A172 (cell line): Measurements from ENCODE around the gene GIPC3. TPM values are rescaled to one million over a fixed set of nuclear protein-coding genes. Genes with fewer than 3 reads are reported as not detected.
A peak's percentile ranks its signal among the peaks of the same experiment; 100 is the strongest.

ENCODE experiments used
- DNase-seq: peaks from one replicate; pipeline ENCODE4 v3.0.0-alpha.2; 2015; ENCODE audit warnings: low spot score
- total RNA-seq: library from RNA; depleted of rRNA; stranded (reverse); fragments of >200 nt; shearing (Covaris generic); gene quantifications from 2 replicates; pipeline ENCODE4 v1.2.3, GENCODE V29; 2014

The GIPC3 gene
- total RNA-seq, 1 experiment from 2014 or later = not detected

DNA sequence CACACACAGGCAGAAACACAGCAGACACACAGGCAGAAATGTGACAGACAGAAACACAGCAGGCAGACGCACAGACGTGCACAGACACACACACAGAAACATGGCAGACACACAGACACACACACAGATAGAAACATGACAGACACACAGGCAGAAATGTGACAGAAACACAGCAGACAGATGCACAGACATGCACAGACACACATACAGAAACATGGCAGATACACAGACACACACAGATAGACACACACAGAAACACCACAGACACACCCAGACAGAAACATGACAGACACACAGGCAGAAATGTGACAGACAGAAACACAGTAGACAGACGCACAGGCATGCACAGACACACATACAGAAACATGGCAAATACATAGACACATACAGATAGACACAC lies 20.1 kb downstream of the GIPC3 start:
- DNase-seq = no peak

DNA sequence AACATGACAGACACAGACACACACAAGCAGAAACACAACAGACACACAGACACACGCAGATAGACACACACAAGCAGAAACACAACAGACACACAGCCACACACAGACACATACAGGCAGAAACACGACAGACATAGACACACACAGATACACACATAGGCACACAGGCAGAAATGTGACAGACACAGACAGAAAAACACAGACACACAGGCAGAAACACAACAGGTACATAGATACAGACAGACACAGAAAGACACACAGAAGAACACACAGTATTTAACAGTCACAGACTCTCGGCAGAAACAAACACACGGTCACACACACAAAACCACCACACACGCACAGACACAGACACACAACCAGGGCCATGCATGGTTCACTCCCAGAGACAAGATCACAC lies 20.5 kb downstream of the GIPC3 start:
- no peak for DNase-seq

DNA sequence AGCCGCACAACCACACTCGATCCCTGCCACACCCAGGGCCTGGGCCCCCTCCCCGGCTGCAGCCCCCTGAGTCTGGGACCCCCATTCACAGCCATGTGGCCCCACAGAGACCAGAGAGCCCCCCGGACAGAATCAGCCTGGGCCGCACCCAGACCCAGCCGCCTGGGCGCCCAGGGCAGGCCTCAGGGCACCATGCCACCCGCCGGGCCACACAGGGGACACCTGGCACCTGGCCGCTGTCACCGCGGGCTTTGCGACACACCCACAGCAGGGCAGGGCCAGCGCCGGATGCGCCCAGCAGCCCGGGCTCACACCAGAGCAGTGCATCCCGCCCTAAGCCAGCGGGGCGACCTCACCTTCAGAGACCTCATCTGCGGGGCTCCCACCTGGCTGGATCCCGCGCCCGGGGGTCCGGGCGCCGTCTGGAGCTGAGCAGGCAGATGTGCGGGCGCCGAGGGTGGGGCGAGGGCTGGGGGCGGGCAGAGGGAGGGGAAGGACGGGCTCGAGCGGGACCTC lies 21.0 kb downstream of the GIPC3 start:
- DNase-seq = peak; percentile 28

DNA sequence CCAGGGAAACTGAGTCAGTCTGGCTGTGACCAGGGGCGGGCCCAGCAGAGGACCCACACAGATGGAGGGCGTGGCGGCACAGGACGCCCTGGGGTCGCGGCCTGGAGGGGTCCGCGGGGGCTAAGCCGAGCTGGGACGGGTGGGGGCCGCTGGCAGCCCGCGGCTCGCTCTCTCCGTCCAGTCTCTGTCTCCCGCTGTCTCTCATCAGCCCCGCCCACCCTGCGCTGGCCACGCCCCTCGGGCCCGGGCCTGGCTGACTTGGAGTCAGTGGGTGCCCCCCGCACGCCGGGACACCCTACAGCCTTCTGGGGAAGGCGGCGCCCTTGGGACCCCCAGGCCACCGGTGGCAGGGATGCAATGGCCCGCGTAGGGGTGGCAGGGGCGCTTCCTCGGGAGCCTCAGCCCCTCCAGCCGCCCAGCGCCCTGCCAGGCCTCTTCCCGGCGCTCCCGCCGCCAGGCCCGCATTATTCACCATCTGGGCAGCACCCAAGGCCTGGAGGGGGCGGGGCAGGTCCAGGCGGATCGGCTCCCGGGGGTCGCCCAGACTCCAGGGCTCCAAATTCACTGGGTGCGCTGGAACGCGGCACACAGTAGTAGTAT lies 21.5 kb downstream of the GIPC3 start, which contains the start of gene TBXA2R:
Gene TBXA2R (minus strand): TSS at position 186 of the 600 bp plus-strand sequence. CDS start 6,241 bp downstream, outside the sequence.
- DNase-seq = peak; percentile 67

DNA sequence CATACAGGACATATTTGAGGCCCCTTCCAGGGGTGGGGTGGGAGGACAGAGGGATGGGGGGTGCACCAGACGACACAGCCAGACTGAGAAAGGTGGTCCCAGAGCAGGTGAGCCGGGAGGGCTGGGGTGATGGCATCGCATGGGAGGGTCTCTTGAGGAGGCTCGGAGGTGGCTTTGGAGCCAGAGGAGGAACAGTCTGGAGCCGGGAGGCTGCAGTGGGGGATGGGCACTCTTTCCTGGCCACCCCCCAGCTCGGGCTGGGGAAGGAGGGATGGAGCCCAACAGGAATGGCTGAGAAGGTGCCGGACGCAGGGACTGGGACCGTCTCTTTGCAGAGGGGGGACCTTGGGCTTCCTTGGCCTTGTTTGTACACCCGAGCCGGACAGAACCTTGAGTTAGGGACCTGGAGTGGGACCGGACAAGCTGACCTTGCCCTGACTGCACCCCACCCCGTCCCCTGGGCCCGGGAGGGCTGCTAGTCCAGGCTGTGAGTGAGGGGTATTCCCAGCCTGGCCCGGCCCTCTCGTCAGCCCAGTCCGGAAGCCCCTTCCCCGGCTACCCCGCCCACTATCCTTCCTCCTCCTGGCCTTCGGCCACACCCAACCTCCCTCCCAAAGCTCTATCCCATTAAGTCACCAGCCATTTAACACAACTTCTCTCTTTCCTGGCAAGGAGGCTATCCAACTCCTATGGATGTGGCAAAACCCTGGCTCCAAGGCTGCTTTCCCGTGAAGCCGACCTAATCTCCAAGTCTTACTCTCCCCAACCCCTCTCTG lies 22.2 kb downstream of the GIPC3 start:
- peak; percentile 79 for DNase-seq

DNA sequence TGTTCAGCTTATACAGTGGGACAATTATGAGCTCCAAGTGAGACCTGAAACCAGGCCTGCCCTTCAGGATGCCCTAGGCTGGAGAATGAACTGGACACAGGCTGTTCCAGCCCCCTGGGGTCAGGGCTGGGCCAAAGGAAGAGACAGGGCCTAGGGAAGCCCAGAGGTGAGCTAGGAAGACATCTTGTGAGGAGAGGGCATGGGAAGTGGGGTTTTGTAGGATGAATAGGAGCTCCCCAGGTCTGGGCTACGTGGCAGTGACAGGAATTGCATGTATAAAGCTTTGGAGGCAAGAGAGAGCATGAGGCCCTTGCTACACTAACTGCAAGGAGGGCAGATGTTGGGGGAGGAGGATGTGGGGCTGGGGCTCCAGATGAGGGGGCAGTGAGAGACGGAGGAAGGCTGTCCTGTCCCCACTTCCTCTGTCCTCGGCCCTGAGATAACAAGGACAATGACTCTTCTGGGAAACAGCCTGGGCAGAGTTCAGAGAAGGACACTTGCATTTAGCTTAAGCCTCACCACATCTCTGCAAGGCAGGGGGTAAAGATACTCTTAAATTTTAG lies 22.9 kb downstream of the GIPC3 start:
- no peak for DNase-seq

DNA sequence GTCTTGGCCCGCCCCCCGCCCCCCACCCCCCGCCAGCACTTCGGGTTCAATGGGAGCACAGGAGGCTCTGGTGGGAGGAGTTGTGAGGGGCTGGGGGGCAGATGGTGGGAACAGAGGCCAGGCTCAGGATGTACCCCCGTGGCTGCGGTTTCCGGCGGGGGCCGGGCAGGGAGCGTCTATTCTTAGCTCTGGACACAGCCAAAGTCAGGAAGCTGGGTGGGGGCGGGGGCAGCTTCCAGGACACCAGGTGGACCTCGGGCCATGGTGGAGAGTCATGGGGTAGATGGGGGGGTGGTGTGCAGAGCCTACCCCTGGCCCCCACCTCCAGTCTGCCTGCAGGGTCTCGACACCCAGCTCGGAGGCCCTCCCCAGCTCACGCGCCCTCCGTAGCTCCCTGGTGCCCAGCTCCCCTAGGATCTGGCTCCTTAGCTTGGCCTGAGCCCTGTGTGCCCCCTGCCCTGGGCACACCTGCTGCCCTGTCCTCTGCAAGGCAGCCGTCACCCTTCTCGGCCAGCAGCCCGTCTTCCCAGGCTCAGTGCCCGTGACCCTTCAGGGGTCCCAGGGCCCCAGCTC lies 23.6 kb downstream of the GIPC3 start:
- DNase-seq = peak; percentile 78

DNA sequence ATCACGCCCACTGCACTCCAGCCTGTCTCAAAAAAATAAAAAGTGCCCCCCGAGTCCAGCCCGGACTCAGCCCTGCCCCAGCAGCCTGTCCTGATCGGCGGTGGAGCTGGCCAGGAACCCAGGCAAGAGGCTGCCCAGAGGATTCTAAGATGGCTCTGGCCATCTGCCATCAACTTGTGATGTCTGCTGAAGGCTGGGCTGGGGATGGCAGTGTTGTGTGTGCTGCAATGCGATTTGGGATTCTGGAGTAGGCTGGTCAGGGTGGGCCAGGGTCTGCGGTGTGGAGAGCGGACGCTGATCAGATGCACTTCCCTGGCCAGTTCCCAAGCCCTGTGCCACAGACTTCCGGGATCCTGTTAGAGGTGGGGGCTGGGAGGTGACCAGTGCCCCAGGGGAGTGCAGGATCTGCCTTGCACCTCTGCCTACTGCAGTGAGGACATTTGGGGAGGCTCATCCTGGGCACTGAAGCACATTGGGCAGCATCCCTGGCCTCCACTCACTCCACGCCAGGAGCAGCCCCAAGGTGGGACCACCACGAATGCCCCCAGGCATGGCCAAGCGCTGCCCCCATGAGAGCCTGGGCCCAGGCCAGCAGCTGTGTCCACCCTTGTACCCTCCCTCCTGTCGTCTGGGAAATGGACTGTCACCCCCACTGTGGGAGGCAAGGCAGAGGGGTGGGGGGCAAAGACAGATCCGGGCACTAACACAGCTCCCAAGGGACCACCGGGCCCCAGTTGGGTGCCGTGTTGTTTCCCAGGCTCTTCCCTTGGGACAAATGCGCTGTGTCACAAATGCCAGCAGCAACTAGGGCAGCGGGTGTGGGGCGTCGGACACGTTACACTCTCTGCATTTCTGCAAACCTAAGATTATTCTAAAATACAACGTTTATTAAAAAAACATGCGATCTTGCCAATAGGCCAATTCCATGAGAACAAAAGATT lies 24.8 kb downstream of the GIPC3 start:
- peak; percentile 29 for DNase-seq

DNA sequence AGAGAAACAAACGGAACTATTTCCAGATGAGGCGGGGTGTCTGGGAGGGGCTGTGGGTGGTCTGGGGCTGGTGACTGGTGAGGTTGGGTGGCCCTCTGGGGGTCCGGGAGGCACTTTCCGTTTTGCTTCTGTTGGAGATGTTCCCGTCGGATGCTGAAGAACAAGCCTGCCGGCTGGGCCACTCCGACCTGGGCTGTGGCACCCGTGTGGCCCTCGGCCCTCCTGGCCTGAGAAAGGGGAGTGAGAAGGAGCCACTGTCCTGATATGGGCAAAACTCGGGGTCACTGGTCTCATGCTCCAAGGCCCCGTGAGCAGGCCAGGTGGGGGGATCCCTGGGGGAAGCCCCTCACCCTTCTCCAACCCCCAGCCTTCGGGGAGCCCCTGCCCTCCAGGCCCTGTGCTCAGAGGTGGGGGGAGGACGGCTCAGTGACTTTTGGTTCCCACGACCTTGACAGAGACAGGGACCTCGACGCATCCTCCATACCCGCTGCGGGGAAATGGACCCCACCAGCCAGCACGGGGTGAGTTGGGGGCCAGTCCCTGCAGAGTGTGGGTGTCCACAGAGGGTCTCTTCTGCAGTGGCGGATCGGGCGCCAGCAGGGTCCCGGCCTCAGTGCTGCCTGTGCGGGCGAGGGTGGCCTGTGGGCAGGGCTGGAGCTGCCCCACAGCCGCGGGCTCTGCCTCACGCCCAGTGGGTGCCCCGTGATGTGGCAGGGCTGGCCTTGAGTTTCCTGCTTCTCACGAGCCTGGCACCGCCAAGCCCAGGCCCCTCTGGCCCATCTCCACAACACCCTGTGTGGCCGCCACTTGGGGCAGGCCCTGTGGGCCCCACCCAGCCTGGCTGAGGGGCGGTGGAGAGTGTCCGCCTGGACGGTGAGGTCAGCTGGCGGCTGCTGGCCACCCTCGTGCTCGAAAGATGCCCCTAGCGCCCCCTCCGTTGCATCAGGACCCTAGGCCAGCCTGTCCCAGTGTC lies 25.8 kb downstream of the GIPC3 start:
- DNase-seq = no peak

DNA sequence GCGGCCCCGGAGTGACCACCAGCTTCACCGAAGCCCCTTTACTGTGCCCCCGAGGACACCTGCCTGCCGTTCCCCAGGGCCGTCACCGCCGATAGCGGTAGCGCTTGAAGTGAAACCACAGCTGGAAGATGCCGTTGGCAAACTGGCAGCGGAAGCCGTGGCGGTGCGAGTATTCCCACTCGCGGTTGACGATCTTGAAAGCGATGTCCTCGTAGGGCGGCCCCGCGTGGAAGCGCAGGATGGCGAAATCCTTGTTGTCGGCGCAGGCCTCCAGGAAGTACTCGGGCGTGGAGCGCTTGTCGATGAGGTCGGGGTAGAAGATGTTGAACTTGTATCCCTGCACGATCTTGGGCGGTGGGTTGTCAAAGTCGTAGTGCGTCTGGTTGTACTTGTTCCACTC lies 26.6 kb downstream of the GIPC3 start:
- no peak for DNase-seq

DNA sequence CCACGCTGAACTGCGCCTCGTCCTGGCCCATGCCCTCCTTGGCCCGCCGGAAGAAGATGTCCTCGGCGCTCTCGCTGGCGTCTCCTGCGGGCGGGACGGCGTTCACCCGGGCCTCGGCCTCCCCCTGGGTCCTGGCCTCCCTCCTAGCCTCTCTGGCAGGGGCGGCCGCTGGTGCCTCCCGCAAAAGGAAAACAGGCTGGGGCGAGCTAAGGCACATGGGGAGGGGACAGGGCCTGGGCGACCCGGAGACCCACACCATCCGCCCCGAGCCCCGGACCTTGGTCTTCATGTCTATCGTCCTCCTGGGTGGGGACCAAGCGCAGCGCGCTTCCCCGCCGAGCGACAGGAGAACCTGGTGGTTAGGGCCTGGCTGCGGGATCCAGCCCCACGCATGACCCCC lies 27.1 kb downstream of the GIPC3 start:
- no peak for DNase-seq

DNA sequence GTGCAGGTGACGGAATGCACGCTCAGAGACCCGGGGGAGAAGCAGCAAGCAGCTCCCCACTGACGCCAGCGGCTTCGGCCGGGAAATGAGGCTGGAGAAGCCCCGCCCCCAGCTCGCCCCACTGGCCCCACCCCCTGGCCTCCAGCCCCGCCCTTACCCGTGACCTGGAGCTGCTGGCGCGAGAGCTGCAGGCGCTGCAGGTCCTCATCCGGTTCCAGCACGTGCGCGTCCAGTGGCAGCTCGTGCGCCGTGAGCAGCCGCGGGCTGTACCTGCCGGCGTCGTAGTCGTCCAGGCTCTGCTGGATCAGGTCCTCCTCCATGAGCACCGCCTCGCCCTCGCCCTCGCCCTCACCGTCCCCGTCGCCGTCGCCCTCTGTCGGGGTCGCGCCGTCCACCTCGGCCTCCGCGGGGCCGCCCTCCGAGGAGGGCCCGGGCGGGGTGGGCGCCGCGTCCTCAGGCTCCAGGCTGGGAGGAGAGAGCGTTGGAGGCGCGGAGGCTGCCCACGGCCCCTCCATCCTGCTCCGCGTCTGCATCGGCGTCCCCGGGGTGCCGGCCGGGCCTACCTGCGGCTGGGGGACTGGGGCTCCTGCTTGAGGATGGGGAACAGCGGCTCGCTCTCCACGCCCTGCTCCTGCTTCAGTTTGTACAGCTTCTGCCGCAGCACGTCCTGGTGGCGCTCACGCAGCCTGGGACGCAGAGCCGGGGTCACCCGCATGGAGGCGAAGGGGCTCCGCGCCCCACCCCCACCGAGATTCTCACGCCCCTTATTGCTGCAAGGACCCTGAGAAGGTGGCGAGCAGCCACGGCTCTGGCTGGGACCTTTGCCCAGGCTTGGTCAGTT lies 27.8 kb downstream of the GIPC3 start:
- DNase-seq = no peak

DNA sequence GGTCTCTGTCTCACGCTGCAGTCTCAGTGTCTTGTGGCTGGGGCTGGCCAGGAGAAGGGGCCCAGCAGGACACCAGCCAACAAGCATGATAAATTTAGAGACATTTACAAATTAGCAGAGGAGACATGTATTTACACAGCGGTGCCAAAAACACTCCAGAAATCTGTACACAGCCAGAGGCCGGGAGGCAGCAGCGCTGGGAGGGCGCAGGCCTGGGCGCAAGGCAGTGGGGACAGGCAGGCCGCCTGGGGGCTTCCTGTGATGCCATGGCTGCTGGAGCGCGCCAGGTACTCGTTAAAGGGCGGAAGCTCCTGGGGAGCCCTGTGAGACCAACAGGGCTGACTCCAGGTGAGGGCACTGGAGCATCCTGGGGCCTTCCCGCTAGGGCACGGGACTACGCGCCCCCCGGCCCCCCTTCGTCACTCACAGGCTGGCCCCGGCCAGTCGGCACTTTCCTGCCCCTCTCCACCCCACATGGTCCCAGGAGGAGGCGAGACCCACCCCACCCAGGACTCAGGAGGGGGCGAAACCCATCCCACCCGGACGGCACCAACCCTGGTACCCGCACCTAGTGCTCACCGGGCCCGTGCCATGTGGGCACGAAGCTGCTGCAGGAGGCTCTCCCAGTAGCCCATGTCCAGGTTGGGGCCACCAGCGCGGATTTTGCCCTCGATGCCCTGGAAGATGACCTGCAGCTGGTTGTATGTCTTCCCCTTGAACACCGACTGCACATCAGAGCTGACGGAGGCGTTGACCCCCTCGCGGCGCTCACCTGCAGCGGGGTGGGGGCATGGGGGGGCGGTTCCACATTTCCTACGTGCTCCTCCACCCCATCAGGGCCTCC lies 28.8 kb downstream of the GIPC3 start:
- no peak for DNase-seq

DNA sequence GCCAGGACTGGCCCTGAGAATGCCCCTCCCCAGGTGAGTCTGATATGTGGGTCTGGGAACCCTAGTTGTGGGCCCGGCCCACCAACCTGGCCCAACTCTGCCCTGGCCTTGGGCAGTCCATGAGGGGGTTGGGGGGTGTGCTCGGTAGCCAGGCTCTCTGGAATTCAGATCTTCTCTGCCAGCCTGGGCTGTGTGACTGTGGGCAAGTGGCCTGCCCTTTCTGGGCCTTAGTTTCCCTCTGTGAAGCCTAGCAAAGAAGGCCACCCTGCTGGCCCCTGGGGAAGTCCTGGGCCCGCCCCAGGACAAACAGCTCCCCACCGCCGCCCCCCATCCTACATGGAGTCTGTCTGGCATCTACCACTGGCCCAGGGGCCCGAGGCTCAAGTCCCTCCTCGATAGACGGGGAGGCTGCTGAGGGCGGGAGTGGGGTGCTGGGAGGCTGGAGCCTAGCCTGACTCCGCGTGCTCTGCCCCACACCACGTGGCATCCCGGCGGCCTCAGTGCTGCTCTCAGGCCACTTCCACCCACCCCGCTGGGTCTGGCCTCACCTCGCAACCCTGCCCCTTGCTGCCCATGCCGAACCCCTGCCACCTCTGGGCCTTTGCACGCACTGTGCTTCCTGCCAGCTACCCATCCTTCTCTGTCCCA lies 29.7 kb downstream of the GIPC3 start:
- no peak for DNase-seq

DNA sequence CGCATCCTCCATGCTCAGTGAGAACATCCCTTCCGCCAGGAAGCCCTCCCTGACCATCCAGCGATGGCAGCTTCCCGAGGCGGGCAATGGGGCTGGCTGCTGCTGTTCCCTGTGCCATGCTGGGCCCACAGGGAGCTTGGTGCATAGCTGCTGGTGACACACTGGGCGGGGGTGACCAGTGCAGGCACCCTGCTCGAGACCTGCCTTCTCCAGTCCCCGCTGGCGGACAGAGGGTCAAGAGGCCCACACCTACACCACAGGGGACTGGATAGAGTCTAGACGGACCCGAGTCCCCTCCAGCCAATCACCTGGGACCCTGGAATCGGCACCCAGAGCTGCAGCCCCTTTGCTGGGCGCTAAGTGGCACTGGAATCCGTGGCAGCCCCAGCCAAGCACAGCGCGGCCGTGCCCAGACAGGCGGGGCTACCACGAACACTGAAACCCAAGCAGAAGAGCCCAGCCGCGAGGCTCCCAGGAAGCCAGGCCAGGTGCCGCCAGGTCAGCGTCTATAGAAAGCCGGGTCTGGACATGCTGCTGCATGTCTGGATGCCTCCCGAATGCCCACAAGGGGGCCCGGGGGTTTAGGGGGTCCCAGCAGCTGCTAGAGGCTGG lies 30.4 kb downstream of the GIPC3 start:
- no peak for DNase-seq

DNA sequence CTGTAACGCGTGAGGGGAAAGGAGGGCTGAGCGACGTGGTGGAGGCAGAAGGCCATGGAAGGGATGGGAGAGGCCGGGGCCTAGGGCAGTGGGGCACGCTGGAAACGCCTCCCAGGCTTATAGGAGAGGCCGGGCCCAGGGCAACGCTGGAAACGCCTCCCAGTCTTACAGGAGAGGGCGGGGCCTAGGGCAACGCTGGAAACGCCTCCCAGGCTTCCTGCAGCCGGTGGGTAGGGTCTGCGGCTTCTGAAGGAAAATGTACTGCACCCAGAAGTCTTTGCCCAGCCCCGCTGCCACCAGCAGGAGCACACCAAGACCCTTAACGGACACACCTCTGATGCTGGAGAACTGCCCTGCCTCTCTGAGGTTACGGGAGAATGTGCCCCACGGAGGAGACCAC lies 32.2 kb downstream of the GIPC3 start:
- no peak for DNase-seq

DNA sequence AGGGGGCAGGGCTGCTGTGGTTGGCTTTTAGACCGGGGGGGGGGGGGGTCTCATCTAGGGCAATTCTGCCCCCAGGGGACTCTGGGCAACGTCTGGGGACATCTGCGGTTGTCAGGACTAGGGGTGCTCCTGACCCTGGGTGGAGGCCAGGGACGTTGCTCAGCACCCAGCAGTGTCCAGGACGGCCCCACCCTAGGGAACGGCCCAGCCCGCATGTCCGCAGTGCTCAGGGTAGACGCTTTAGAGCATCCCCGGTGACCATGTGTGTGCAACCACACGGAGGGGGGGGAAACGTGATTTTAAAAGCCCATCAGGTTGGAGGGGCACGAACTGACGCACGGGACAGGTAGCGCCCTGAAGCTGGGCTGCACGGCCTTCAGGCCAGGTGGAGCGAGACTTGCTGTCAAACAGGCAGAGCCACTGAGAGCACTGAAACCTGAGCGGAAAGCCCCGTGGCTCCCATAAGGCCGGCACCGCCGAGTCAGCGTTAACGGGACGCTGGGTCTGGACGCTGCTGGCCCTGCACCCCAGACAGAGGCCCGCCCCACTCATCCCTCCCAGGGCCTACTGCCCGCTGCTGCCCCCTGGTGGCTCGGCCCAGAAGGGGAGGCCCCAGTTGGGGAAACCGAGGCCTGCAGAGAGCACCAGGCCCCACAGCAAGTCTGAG lies 33.0 kb downstream of the GIPC3 start:
- DNase-seq = peak; percentile 35
